HPDE6-E6E7 (cell line): Measurements from ENCODE around the gene FCN2.
"Not testable (repeated sequence)": the region's sequence is repeated elsewhere in the genome, so short reads cannot be mapped to it uniquely, and the experiment has no call there.

Experiments used
- DNase-seq: peaks from one replicate; pipeline ENCODE4 v3.0.0; 2011; ENCODE audit warnings: missing footprints; ENCODE audit errors: extremely low spot score

FCN2 gene

DNA sequence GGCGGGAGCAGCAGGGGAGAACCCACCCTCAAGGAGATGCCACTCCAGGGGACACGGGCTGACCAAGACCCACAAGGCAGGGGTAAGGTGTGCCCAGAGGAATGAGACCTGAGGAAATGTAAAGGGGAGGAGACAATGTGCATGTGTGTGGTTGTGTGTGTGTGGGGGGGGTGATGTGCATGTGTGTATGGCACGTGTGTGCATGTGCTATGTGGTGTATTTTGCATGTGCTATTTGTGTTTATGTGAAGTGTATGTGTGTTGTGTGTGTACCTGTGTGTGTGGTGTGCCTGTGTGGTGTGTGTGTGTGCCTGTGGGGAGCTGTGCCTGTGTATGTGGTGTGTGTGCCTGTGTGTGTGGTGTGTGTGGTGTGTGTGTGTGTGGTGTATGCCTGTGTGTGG is 33.5 kb upstream of the FCN2 start:
- DNase-seq: no peak

DNA sequence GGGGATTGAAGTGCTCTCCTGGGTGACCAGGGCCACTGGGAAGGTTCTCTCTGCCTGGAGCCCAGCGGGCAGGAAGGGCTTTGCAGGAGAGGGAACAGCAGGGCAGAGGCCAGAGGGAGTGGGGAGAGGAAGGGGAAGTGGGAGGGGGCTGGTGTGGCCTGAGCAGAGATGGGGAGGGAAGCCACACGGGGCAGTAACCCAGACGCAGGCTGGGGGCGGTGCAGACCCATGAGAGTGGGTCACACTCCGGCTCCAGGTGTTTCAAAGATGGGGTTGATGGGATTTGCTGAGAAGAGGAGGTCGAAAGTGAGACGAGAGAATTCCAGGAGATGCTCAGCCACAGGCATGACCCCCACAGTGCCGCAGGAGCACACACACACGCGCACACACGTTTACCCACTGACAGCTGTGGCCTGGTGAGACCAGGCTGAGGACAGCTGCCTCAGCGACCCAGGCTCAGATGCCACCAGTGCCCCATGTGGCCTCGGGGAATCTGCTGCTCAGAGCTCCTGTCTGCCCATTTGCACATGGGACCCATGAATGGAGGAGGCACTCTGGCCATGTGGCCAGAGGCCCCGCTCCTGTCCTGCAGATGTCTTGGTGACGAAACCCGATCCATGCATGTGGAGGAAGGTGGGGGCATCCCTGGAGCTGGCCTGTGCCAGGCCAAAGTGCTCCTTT is 32.7 kb upstream of the FCN2 start:
- no peak for DNase-seq

DNA sequence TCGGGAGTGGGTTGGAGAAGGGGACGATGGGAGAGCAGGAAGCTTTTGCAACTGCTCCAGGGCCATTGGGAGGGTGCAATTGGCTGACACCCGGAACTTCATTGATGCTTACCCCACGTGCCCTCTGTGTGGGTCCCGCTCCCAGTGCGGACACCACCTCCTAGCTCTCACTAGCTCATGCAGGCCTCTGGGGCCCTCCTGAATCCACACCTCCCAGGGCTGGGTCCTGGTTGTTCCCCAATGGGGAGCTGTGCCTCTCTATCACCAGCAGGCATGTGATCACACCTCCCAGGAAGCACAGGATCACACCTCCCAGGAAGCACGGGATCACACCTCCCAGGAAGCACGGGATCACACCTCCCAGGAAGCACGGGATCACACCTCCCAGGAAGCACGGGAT is 32.1 kb upstream of the FCN2 start:
- no peak for DNase-seq

DNA sequence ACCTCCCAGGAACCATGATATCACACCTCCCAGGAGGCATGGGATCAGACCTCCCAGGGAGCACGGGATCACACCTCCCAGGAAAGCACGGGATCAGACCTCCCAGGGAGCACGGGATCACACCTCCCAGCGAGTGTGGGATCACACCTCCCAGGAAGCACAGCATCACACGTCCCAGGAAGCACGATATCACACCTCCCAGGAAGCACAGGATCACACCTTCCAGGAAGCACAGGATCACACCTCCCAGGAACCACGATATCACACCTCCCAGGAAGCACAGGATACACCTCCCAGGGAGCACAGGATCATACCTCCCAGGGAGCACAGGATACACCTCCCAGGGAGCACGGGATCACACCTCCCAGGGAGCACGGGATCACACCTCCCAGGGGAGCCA is 30.0 kb upstream of the FCN2 start:
- DNase-seq: no peak

GRCh38 chr9:134851020-134851419 is 29.6 kb upstream of the FCN2 start:
- DNase-seq: no peak

DNA sequence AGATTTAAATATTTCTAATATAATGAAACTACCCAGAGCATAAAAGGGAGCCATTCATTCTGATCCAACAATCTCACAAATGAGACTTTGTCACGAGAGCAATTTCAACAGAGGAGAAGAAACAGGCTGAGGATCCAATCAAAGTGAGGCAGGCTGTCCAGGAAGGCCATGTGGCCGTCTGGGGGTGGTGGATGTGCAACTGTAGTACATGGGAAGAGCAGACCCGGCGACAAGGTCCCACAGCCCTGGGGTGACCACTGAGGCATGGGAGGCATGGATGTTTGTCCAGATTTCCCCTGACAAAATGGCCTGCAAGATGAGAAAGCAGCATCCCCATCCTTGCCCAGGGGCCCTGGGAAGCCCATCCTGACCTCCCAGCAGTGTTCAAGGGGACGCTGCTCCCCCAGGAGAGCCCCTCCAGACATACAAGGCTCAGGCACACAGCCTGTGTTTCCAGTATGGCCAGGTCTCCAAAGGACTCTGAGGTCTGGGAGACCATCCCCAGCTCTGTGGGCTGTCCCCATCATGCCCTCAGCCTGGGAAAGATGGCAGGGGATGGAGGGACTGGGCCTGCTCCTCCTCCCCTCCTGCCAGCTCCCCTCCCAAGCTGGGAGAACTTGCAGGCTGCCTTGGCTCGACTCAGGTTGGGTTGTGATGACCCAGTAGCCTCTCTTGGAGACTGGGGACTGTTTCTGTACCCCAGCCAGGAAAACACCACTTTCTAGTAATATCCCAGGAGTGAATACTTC is 27.5 kb upstream of the FCN2 start:
- DNase-seq: no peak

DNA sequence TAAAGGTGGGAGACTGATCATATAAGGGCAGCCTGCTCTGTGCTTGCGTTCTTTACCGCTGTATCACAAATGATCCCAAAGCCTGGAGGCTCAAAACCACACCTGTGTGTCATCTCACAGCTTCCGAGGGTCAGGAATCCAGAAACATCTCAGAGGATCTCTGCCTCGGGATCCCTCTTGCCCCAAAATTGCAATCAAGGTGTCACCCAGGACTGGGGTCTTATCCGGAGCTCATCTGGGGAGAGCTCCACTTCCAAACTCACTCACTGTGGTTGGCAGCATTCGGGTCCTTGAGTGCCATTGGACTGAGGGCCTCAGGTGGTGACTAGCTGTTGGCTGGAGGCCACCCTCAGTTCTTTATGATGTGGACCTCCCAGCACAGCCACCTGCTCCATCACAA is 26.7 kb upstream of the FCN2 start:
- DNase-seq: no peak

DNA sequence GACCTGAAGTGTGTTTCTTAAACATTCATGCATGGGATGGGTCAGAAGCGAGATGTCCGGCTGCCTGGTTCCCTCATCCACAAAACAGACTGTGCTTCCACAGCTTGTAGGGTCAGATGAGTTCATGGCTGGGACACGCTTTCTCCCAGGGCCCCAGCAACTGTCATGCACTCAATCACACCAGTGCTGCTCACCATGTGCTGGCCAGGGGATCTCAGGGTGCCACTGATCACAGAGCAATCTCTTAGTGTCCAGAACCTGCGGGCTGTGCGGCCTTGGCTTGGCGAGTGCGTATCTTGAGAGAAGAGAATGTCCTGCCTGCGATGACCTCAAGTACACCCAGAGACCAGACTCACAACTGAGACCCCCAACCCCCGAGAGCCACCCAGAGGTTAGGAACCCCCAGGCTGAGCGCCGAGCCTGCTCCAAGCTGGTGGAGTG is 26.0 kb upstream of the FCN2 start:
- no peak for DNase-seq

GRCh38 chr9:134855231-134855899 is 25.2 kb upstream of the FCN2 start:
- no peak for DNase-seq

GRCh38 chr9:134855900-134856377 is 24.7 kb upstream of the FCN2 start:
- no peak for DNase-seq

DNA sequence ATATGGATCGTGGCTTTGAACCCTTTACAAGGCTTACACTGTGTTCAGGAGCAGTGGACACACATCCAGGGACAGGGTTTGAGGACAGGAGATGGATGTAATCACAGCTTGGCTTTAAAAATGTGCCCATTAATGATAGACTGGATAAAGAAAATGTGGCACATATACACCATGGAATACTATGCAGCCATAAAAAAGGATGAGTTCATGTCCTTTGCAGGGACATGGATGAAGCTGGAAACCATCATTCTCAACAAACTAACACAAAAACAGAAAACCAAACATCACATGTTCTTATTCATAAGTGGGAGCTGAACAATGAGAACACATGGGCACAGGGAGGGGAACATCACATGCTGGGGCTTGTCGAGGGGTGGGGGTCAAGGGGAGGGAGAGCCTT is 23.2 kb upstream of the FCN2 start:
- not testable (repeated sequence) for DNase-seq

DNA sequence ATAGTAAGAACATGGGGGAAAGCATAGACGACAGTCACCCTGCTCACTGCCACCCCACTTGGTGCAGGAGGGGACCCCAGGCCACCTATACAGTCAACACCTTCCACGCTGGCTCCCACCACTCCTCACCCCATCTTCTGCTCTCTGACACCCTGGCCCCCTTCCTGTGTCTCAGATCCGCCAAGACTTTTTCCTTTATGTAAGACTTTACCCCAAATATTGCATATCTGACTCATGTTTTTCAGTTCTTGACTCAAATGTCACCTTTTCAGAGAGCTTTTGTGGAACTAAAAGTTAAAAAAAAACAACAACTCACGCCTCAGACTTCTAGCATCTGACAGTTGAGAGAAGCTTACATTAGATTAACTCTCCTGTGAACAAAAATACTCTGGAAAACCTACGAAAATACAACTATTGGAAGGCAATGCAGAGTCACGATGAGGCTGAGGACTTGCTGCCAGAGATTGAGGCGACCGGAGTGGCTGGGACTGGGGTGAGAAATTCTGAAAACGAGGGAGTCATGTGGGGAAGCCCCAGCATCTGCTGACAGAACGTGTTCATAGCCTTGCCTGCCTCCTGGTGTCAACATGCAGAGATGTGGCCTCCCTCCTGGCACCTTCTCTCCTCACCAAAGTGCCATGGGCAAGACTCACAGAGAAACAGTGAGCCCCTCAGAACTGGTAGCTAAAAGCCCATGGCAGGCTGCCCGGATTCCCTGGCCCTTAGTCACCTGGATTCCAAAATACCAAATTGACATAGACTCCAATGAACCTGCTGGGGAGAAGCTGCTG is 22.4 kb upstream of the FCN2 start:
- DNase-seq: no peak

- DNase-seq: no peak
Observed at GRCh38 chr9:134860510-134860909, 20.1 kb upstream of the FCN2 start.

GRCh38 chr9:134861595-134862334 is 18.8 kb upstream of the FCN2 start:
- DNase-seq: no peak

DNA sequence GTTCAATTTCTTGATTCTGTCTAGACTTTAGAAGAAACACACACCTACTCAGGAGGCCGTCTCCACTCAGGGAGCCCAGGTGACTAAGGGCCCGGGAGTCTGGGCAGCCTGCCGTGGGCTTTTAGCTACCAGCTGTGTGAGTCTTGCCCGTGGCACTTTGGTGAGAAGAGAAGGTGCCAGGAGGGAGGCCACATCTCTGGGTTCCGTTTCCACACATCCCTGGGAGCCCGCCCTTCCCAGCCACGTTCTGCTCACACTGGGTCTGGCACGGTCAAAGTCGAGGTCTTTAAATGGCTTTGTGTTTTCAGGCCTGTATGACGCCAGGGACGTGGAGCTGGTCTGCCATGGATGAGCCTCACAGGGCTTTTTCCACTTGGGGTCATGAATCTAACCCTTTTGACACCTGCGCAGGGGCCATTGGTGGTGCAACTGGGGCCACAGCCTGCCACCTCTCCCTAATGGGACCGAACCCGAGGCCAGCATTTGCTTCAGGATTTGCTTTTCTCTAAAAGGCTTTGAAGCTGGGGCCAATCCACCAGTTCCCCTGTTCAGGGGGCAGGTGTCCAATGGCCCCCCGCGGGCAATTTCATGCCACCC is 17.2 kb upstream of the FCN2 start:
- no peak for DNase-seq

GRCh38 chr9:134863941-134864820 is 16.4 kb upstream of the FCN2 start:
- no peak for DNase-seq

GRCh38 chr9:134864821-134865190 is 15.8 kb upstream of the FCN2 start:
- DNase-seq: no peak

DNA sequence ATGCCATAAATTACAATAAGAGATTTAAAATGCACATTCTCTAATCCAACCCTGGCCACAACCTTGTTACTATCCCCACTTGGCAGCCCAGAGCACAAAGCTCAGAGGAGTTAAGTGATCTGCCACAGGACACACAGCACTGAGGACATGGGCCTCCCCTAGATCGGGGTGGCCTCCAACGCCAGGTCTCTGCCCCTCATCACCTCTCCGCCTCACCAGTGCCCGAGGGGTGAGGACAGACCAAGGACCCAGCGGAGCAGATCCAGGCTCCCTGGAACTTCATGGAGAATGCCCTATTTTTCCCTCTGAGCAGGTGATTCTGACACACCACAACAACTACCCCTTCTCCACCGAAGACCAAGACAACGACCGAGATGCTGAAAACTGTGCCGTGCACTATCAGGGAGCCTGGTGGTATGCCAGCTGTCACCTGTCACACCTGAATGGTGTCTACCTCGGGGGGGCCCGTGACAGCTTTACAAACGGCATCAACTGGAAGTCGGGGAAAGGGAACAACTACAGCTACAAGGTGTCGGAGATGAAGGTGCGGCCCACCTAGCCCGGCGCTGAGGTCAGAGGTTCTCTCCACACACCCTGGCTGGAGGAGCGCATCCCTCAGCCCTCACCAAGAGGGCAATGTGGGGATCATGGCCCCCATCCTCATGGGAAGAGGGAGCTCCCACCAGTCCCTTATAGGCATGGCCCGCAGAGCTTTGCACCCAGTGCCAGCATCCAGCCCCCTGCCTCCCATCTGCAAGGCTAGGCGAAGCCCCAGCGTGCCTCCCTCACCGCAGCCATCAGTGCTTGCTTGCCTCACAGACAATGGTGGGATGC is 12.5 kb upstream of the FCN2 start:
- no peak for DNase-seq
